GM21360 (cell line): Measurements from ENCODE around the gene TNFSF10.

Experiments used
- ATAC-seq: cut with Tn5 transposase; IDR thresholded peaks from one replicate; pipeline ENCODE4 v1.9.1; 2021; ENCODE audit warnings: mild to moderate bottlenecking, moderate library complexity; ENCODE audit not compliant: unreplicated experiment

TNFSF10 gene

GRCh38 chr3:172461530-172462138, 61.6 kb downstream of the TNFSF10 start:
- no peak for ATAC-seq

- ATAC-seq = no peak
These were observed 66.8 kb downstream of the TNFSF10 start for GRCh38 chr3:172456404-172456803.
